Ovary (tissue), 9 donors: ENCODE results near the gene CD48. TPM values are rescaled to one million over a fixed set of nuclear protein-coding genes. Genes with fewer than 3 reads are reported as not detected.
"Not testable (repeated sequence)": the region's sequence is repeated elsewhere in the genome, so short reads cannot be mapped to it uniquely, and the experiment has no call there.

Source experiments
- DNase-seq, 5 donors: peaks; one replicate each; pipeline ENCODE4 v3.0.0-alpha.2; 2019 to 2020
- H3K27ac ChIP-seq, 2 donors: fragments of 200-600 bp; one replicate each; pipeline versions ENCODE4 v1.5.1 to v1.8.0; 2019 to 2022
- H3K27me3 ChIP-seq: fragments of 200-600 bp; one replicate; pipeline ENCODE4 v1.8.0; 2022
- H3K36me3 ChIP-seq: fragments of 200-600 bp; sonication (generic); one replicate; pipeline ENCODE4 v1.5.1; 2019
- H3K4me1 ChIP-seq: one replicate; pipeline ENCODE4 v1.8.1; 2013; ENCODE audit warnings: mild to moderate bottlenecking, moderate library complexity; ENCODE audit not compliant: insufficient read depth
- H3K4me3 ChIP-seq: fragments of 200-600 bp; sonication (generic); one replicate; pipeline ENCODE4 v1.5.1; 2017
- H3K9me3 ChIP-seq, 2 donors: fragments of 200-600 bp in 1 of 2; sonication (generic) in 1 of 2; one replicate each; pipeline versions ENCODE4 v1.5.1 to v1.8.1; 2013 to 2019; ENCODE audit warnings: mild to moderate bottlenecking in 1 of 2, moderate library complexity in 1 of 2
- CTCF ChIP-seq, 3 donors: fragments of 450-650 bp in 2 of 3; fragments of 200-600 bp in 1 of 3; IDR thresholded peaks; one replicate each; pipeline versions ENCODE4 v1.5.1 to v1.8.0; 2016 to 2022; ENCODE audit warnings: antibody characterized with exemption in 3 of 3, mild to moderate bottlenecking in 1 of 3
- EP300 ChIP-seq: sonication (generic); formaldehyde crosslinking; IDR thresholded peaks from one replicate; pipeline ENCODE4 v1.6.1; 2017; ENCODE audit warnings: antibody characterized with exemption
- POLR2A ChIP-seq: fragments of 450-650 bp; IDR thresholded peaks from one replicate; pipeline ENCODE4 v1.6.1; 2017; ENCODE audit warnings: antibody characterized with exemption, mild to moderate bottlenecking, moderate library complexity
- WGBS, 3 donors: extraction: QIAGEN DNeasy Blood & Tissue Kit in 1 of 3; methylation state at CpG; one replicate each; pipeline versions ENCODE4 v1.1.5 to v1.1.7; 2013 to 2017; 5-methylcytosine and 5-hydroxymethylcytosine counted together
- intact Hi-C, 4 donors: fragments of 100-400 bp; cut with DNase I; formaldehyde crosslinking; loops; one replicate each; pipeline versions ENCODE4 v1.11.0 to v1.15.1; 2022 to 2023
- polyA plus RNA-seq, 2 donors: library from polyadenylated mRNA; stranded (reverse); fragments of 200-250 nt in 1 of 2; fragments of 350-450 nt in 1 of 2; fragmentation: Illumina TruSeq in 1 of 2; extraction: RNeasy Lipid Tissue Mini Kit (QIAGEN cat#74804) in 1 of 2; gene quantifications; one replicate each; pipeline ENCODE4 v1.2.3, GENCODE V29; 2013 to 2014
- total RNA-seq, 7 donors: library from RNA; depleted of rRNA in 2 of 7; stranded (reverse); fragments of >200 nt in 2 of 7; fragmentation: NEBNext Ultra II Directional in 3 of 7; extraction: Animal tissue kit (Norgen Biotek cat#: 25700) in 3 of 7; gene quantifications; one replicate each; pipeline versions ENCODE4 v1.1.0 to v1.2.4, GENCODE V29; 2016 to 2023
- donor health status: DM: no; HTN: no; CAD: no; lungs with moderate emphysema.
- donor health status: DM: no; HTN: no; CAD: no.
- donor health status: Bipolar disorder and iron deficiency.
- donor health status: DM: yes; HTN: yes; CAD: no.
- donor health status: DM: no; HTN: no; CAD: no.
- donor health status: DM: yes; HTN: yes; CAD: no.

Gene CD48
- total and polyA plus RNA-seq, 9 donors, result 0.61 to 17.6 (median 2.5) TPM

DNA sequence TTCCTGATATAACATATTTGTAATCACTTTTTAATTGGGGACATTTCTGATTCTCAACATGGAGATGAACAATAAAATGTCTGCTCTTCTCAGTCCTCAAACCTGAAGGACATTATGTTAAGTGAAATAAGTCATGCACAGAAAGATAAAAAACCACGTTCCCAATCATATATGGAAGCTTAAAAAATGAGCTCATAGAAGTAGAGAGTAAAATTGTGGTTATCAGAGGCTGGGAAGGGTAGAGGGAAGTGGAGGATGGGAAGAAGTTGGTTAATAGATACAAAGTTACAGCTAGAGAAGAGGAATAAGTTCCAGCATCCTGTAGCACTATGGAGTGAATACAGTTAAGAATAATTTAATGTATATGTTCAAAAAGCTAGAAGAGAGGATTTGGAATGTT lies 1.5 kb upstream of the CD48 start:
- no peak for TF ChIP-seq EP300
- no peak for TF ChIP-seq POLR2A
- no peak for TF ChIP-seq CTCF (IDR thresholded peaks at IDR 0.05)
- Histone ChIP-seq H3K9me3 (no peaks in the 10 kb centered on the region), H3K27me3 (no peaks in the 10 kb centered on the region)

DNA sequence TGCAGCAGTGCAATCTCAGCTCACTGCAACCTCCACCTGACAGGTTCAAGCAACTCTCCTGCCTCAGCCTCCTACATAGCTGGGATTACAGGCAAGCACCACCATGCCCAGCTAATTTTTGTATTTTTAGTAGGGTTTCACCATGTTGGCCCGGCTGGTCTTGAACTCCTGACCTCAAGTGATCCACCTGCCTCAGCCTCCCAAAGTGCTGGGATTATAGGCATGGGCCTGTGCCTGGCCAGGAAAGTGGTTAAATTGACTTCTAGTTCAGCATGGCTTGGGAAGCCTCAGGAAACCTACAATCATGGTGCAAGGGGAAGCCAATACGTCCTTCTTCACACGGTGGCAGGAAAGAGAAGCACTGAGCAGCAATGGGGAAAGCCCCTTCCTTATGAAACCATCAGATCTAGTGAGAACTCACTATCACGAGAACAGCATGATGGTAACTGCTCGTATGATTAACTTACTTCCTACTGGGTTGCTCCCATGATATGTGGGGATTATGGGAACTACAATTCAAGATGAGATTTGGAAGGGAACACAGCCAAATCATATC lies 981 bp upstream of the CD48 start:
- H3K27ac ChIP-seq, DNase-seq, H3K9me3 ChIP-seq, H3K4me1 ChIP-seq, H3K4me3 ChIP-seq, H3K27me3 ChIP-seq, H3K36me3 ChIP-seq, intact Hi-C loops: not testable (repeated sequence)
- WGBS, 3 donors, result 79 to 81% (median 80%) methylated on average over 5 of the region's 5 CpGs

More for the DNA sequence above, 1.5 kb upstream of the CD48 start:
- Histone ChIP-seq H3K27ac (no peak overlapping the region), H3K4me1 (no peaks in the 10 kb centered on the region), H3K36me3 (no peaks in the 10 kb centered on the region), H3K4me3 (no peak overlapping the region)
- 35 to 39% (median 38%) methylated on average over 1 of the region's 1 CpG for WGBS, 3 donors
- intact Hi-C loops, result no loop called here
- no peak for DNase-seq

GRCh38 chr1:160711276-160711601 lies 383 bp downstream of the CD48 start:
- Histone ChIP-seq H3K27me3 (no peaks in the 10 kb centered on the region), H3K36me3 (no peaks in the 10 kb centered on the region), H3K4me1 (no peaks in the 10 kb centered on the region), H3K27ac (no peak overlapping the region), H3K4me3 (no peak overlapping the region), H3K9me3 (no peaks in the 10 kb centered on the region)
- 68 to 78% (median 77%) methylated on average over 2 of the region's 2 CpGs for WGBS, 3 donors
- no peak for TF ChIP-seq CTCF (IDR thresholded peaks at IDR 0.05)
- TF ChIP-seq EP300, result no peak
- TF ChIP-seq POLR2A, result no peak
- intact Hi-C loops, result no loop called here
- DNase-seq, result no peak

DNA sequence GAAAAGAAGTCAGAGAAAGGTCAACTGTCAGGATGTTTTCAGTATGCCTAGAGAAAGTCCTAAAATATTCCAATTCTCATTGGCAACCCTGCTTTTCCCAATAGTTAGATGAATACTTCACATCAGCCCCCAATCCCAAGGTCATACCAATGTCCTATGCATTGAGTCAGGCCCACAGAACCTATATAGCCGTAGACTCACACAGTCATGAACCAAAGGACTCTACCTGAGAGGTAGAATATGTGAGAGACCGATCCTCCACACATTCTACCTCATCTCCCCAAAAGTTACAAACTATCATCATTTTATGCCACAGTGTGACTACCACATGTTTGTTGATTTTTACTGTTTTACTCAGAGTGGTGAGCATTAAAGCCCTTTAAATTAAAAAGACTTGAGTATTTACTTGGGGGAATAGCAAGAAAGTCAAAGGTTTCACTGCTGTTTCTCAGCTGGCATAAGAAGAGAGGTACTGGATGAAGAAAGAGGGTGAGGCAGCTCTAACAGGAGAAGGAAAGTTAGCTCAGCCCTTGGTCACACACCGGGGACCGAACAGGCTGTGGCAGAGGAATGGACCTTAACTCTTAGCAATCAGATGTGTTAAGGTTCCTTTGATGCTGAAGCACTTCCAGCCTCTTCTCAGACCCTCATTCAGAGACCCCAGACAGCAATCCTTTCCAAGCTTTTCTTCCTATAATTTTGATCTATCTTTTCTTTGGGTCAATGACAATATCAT lies 937 bp downstream of the CD48 start:
- no peaks in the 10 kb centered on the region for H3K4me1 ChIP-seq
- WGBS, 3 donors, result 84 to 93% (median 90%) methylated on average over 4 of the region's 4 CpGs
- no peak overlapping the region for H3K4me3 ChIP-seq
- H3K36me3 ChIP-seq, result no peaks in the 10 kb centered on the region
- DNase-seq, result no peak
- TF ChIP-seq EP300 (no peak), CTCF (IDR thresholded peaks at IDR 0.05) (no peak), POLR2A (no peak)
- H3K9me3 ChIP-seq, result no peaks in the 10 kb centered on the region
- intact Hi-C loops, result no loop called here
- no peaks in the 10 kb centered on the region for H3K27me3 ChIP-seq
- H3K27ac ChIP-seq, result no peak overlapping the region

- TF ChIP-seq POLR2A (no peak), EP300 (no peak), CTCF (IDR thresholded peaks at IDR 0.05) (no peak)
- DNase-seq, result no peak
- H3K4me1 ChIP-seq, result no peaks in the 10 kb centered on the region
- no peaks in the 10 kb centered on the region for H3K9me3 ChIP-seq
- no peak overlapping the region for H3K27ac ChIP-seq
- 84 to 85% (median 84%) methylated on average over 1 of the region's 1 CpG for WGBS, 3 donors
- H3K36me3 ChIP-seq, result no peaks in the 10 kb centered on the region
- H3K4me3 ChIP-seq, result no peak overlapping the region
- intact Hi-C loops, result no loop called here
- H3K27me3 ChIP-seq, result no peaks in the 10 kb centered on the region
These were observed 1.9 kb downstream of the CD48 start for GRCh38 chr1:160709715-160710114.
